Stomach (tissue), 9 donors: ENCODE data around the gene STXBP6. TPM values are rescaled to one million over a fixed set of nuclear protein-coding genes. Genes with fewer than 3 reads are reported as not detected.

Source experiments
- DNase-seq, 2 donors: peaks; one replicate each; pipeline versions ENCODE4 v3.0.0 to v3.0.0-alpha.2; 2013 to 2019
- H3K27ac ChIP-seq, 5 donors: fragments of 200-600 bp in 4 of 5; sonication (generic) in 4 of 5; one replicate each; pipeline ENCODE4 v1.5.1; 2013 to 2019; ENCODE audit warnings: mild to moderate bottlenecking in 1 of 5, moderate library complexity in 1 of 5
- H3K27me3 ChIP-seq, 3 donors: fragments of 200-600 bp; sonication (generic); one replicate each; pipeline ENCODE4 v1.5.1; 2017 to 2019; ENCODE audit warnings: mixed run types in 1 of 3
- H3K36me3 ChIP-seq, 4 donors: fragments of 200-600 bp; sonication (generic); 1 replicate in 3 of 4; 2 replicates in 1 of 4; pipeline ENCODE4 v1.5.1; 2016 to 2019
- H3K4me1 ChIP-seq, 4 donors: fragments of 200-600 bp; sonication (generic); one replicate each; pipeline ENCODE4 v1.5.1; 2016 to 2019
- H3K4me3 ChIP-seq, 4 donors: fragments of 200-600 bp; sonication (generic) in 3 of 4; one replicate each; pipeline ENCODE4 v1.5.1; 2016 to 2019; ENCODE audit warnings: mild to moderate bottlenecking in 1 of 4
- H3K9me3 ChIP-seq, 4 donors: fragments of 200-600 bp; sonication (generic); one replicate each; pipeline ENCODE4 v1.5.1; 2016 to 2019
- CTCF ChIP-seq, 7 experiments: fragments of 450-650 bp in 4 of 7; fragments of 200-600 bp in 3 of 7; sonication (generic) in 3 of 7; IDR thresholded peaks; one replicate each; pipeline ENCODE4 v1.5.1; 2016 to 2019; ENCODE audit warnings: antibody characterized with exemption in 7 of 7, control low read depth in 2 of 7, mild to moderate bottlenecking in 1 of 7
- EP300 ChIP-seq: sonication (generic); formaldehyde crosslinking; IDR thresholded peaks from one replicate; pipeline ENCODE4 v1.6.1; 2017; ENCODE audit warnings: antibody characterized with exemption
- POLR2A ChIP-seq, 4 donors: fragments of 450-650 bp; IDR thresholded peaks; one replicate each; pipeline ENCODE4 v1.6.1; 2016; ENCODE audit warnings: antibody characterized with exemption in 4 of 4, control low read depth in 2 of 4, mild to moderate bottlenecking in 1 of 4, moderate library complexity in 1 of 4
- POLR2AphosphoS5 ChIP-seq, 3 donors: sonication (generic); formaldehyde crosslinking; IDR thresholded peaks; one replicate each; pipeline ENCODE4 v1.6.1; 2016; ENCODE audit warnings: antibody characterized with exemption in 3 of 3
- WGBS, 5 donors: extraction: QIAGEN DNeasy Blood & Tissue Kit in 3 of 5; methylation state at CpG; one replicate each; pipeline versions ENCODE4 v1.1.5 to v1.1.7; 2013 to 2018; 5-methylcytosine and 5-hydroxymethylcytosine counted together
- intact Hi-C: fragments of 100-400 bp; cut with DNase I; formaldehyde crosslinking; loops from one replicate; pipeline ENCODE4 v1.15.1; 2023; ENCODE audit warnings: low total_unique reads
- polyA plus RNA-seq, 3 donors: library from polyadenylated mRNA; stranded (reverse); fragments of 200-250 nt; gene quantifications; one replicate each; pipeline ENCODE4 v1.2.3, GENCODE V29; 2013
- total RNA-seq, 5 donors: library from RNA; depleted of rRNA; stranded (reverse); fragments of >200 nt; gene quantifications; one replicate each; pipeline versions ENCODE4 v1.1.0 to v1.2.3, GENCODE V29; 2014 to 2016
- donor health status: healthy with polysubstance abuse.
- donor health status: Bipolar disorder and iron deficiency.
- donor health status: healthy.

The STXBP6 gene
- total and polyA plus RNA-seq, 8 donors: 7.4 to 37.1 (median 15.2) TPM

GRCh38 chr14:24999157-24999556 lies 50.8 kb downstream of the STXBP6 start:
- H3K36me3 ChIP-seq: no peaks in the 10 kb centered on the region
- no peak overlapping the region for H3K27ac ChIP-seq
- WGBS, 5 donors: 91 to 98% (median 95%) methylated on average over 4 of the region's 4 CpGs
- DNase-seq: no peak
- no peaks in the 10 kb centered on the region for H3K27me3 ChIP-seq
- intact Hi-C loops: no loop called here
- TF ChIP-seq POLR2AphosphoS5 (IDR thresholded peaks at IDR 0.05) (no peak), CTCF (IDR thresholded peaks at IDR 0.05) (no peak), EP300 (no peak), POLR2A (IDR thresholded peaks at IDR 0.05) (no peak)
- no peak overlapping the region for H3K4me3 ChIP-seq
- peaks cover 0 to 12% (median 0%) of the 10 kb centered on the region in 4 donors for H3K4me1 ChIP-seq
- H3K9me3 ChIP-seq: no peaks in the 10 kb centered on the region

DNA sequence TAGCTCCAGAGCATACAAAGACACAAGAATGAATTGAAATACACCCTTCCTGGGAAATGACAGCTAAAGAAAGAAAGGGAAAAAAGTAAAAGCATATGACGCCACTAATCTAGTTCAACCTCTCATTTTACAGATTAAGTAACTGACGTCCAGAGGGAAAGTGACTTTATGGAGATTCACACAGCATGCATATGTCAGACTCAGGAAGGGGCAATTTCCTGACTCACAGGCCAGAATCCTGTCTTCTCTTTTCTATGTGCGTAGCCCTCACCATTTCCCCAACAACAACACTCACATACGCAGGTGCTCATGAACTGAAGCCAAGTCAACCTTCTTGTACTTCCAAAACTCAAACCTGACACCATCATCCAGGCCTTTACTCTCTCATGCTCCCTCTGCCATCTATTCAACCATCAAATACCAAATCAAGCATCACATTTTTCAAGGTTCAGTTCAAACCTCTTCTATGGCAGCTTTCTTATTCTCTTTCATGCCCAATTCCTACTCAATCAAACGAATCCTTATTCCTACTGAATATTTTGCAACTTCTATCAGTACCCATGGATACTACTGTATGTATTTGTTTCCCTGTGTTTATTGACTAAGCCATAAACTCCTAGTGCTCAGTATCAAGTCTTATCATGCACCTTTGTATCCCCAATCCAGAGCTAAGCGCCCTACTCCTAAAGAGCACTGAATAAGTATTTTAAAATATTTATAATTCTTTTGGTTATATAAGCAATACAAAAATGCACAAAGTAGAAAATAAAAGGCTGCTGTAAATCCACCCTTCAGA lies 52.8 kb downstream of the STXBP6 start:
- intact Hi-C loops: no loop called here
- WGBS, 5 donors: 83 to 90% (median 85%) methylated on average over 6 of the region's 6 CpGs

DNA sequence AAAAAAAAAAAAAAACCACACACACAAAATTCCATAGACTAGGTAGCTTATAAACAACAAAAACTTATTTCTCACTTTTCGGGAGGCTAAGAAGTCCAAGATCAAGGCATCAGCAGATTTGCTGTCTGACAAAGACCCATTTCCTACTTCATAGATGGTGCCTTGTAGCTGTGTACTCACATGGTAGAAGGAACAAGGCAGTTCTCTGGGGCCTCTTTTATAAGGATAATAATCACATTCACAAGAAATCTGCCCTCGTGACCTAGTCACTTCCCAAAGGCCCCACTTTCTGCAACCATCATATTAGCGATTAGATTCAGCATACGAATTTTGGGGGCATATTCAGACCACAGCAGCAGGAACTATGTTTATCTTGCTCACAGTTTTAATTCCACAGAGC lies 54.9 kb downstream of the STXBP6 start:
- Histone ChIP-seq H3K27me3 (no peaks in the 10 kb centered on the region), H3K36me3 (no peaks in the 10 kb centered on the region), H3K27ac (no peak overlapping the region), H3K9me3 (no peaks in the 10 kb centered on the region), H3K4me1 (no peaks in the 10 kb centered on the region), H3K4me3 (no peak overlapping the region)
- intact Hi-C loops: no loop called here
- TF ChIP-seq POLR2A (IDR thresholded peaks at IDR 0.05): no peak
- TF ChIP-seq CTCF (IDR thresholded peaks at IDR 0.05): no peak
- no peak for TF ChIP-seq POLR2AphosphoS5 (IDR thresholded peaks at IDR 0.05)
- TF ChIP-seq EP300: no peak
- DNase-seq: no peak
- WGBS, 5 donors: 88 to 94% (median 93%) methylated on average over 4 of the region's 4 CpGs

More for the DNA sequence above, 52.8 kb downstream of the STXBP6 start:
- Histone ChIP-seq H3K27me3 (no peaks in the 10 kb centered on the region), H3K9me3 (no peaks in the 10 kb centered on the region), H3K36me3 (no peaks in the 10 kb centered on the region), H3K4me1 (peaks cover 0 to 12% (median 0%) of the 10 kb centered on the region in 4 donors), H3K27ac (no peak overlapping the region), H3K4me3 (no peak overlapping the region)
- TF ChIP-seq POLR2AphosphoS5 (IDR thresholded peaks at IDR 0.05) (no peak), POLR2A (IDR thresholded peaks at IDR 0.05) (no peak), CTCF (IDR thresholded peaks at IDR 0.05) (no peak), EP300 (no peak)
- DNase-seq: no peak

GRCh38 chr14:24993631-24994030 lies 56.3 kb downstream of the STXBP6 start:
- no peaks in the 10 kb centered on the region for H3K4me1 ChIP-seq
- no peaks in the 10 kb centered on the region for H3K27me3 ChIP-seq
- intact Hi-C loops: no loop called here
- H3K9me3 ChIP-seq: no peaks in the 10 kb centered on the region
- H3K36me3 ChIP-seq: no peaks in the 10 kb centered on the region
- H3K4me3 ChIP-seq: no peak overlapping the region
- no peak for DNase-seq
- no peak overlapping the region for H3K27ac ChIP-seq
- TF ChIP-seq EP300 (no peak), CTCF (IDR thresholded peaks at IDR 0.05) (no peak), POLR2AphosphoS5 (IDR thresholded peaks at IDR 0.05) (no peak), POLR2A (IDR thresholded peaks at IDR 0.05) (no peak)
